H9 (cell line): ENCODE data around the gene GSG1L. TPM values are rescaled to one million over a fixed set of nuclear protein-coding genes. Genes with fewer than 3 reads are reported as not detected.

Experiments
- DNase-seq: peaks from one replicate; pipeline ENCODE4 v3.0.0-alpha.2; 2017
- H2AFZ ChIP-seq: one replicate; pipeline ENCODE4 v1.6.1; 2013; ENCODE audit warnings: mild to moderate bottlenecking, low read length, control low read depth, moderate library complexity
- H2AK5ac ChIP-seq: 2 replicates; pipeline ENCODE4 v1.6.1; 2013; ENCODE audit warnings: low read length, control low read depth, mixed read lengths; ENCODE audit not compliant: insufficient read length
- H2BK120ac ChIP-seq: one replicate; pipeline ENCODE4 v1.6.1; 2013; ENCODE audit warnings: low read depth, mild to moderate bottlenecking, low read length, control low read depth, inconsistent platforms; ENCODE audit not compliant: poor library complexity, severe bottlenecking
- H2BK12ac ChIP-seq: 2 replicates; pipeline ENCODE4 v1.6.1; 2013; ENCODE audit warnings: low read length, control low read depth, mixed read lengths, low read depth; ENCODE audit not compliant: insufficient read length
- H2BK15ac ChIP-seq: 2 replicates; pipeline ENCODE4 v1.6.1; 2013; ENCODE audit warnings: low read depth, low read length, control low read depth
- H2BK20ac ChIP-seq: one replicate; pipeline ENCODE4 v1.6.1; 2013; ENCODE audit warnings: low read depth, mild to moderate bottlenecking, low read length, control low read depth, inconsistent platforms; ENCODE audit not compliant: poor library complexity, severe bottlenecking
- H2BK5ac ChIP-seq: 2 replicates; pipeline ENCODE4 v1.6.1; 2013; ENCODE audit warnings: low read length, control low read depth, mixed read lengths; ENCODE audit not compliant: insufficient read length
- H3K14ac ChIP-seq: 2 replicates; pipeline ENCODE4 v1.6.1; 2013; ENCODE audit warnings: low read length, control low read depth; ENCODE audit not compliant: insufficient read depth
- H3K18ac ChIP-seq: 2 replicates; pipeline ENCODE4 v1.6.1; 2013; ENCODE audit warnings: low read depth, mild to moderate bottlenecking, mixed read lengths, low read length, control low read depth; ENCODE audit not compliant: insufficient read length
- H3K23ac ChIP-seq: 2 replicates; pipeline ENCODE4 v1.6.1; 2013; ENCODE audit warnings: low read length, control low read depth, mixed read lengths, low read depth; ENCODE audit not compliant: insufficient read length
- H3K23me2 ChIP-seq: 2 replicates; pipeline ENCODE4 v1.6.1; 2013; ENCODE audit warnings: low read depth, mild to moderate bottlenecking, mixed read lengths, low read length, control low read depth; ENCODE audit not compliant: insufficient read length, poor library complexity, severe bottlenecking
- H3K27ac ChIP-seq: 2 replicates; pipeline ENCODE4 v1.5.1; 2013; ENCODE audit warnings: low read length, control low read depth, mixed read lengths, low read depth; ENCODE audit not compliant: insufficient read length
- H3K27me3 ChIP-seq: 2 replicates; pipeline ENCODE4 v1.6.1; 2013; ENCODE audit warnings: low read length, control low read depth, inconsistent platforms; ENCODE audit not compliant: insufficient read depth
- H3K4ac ChIP-seq: 2 replicates; pipeline ENCODE4 v1.6.1; 2013; ENCODE audit warnings: low read depth, mild to moderate bottlenecking, control low read depth, inconsistent platforms, low read length, moderate library complexity
- H3K4me1 ChIP-seq: 2 replicates; pipeline ENCODE4 v1.6.1; 2013; ENCODE audit warnings: low read length, control low read depth, inconsistent platforms; ENCODE audit not compliant: insufficient read depth
- H3K4me2 ChIP-seq: 2 replicates; pipeline ENCODE4 v1.6.1; 2013; ENCODE audit warnings: low read length, control low read depth, mixed read lengths; ENCODE audit not compliant: insufficient read length, insufficient read depth
- H3K56ac ChIP-seq: 2 replicates; pipeline ENCODE4 v1.6.1; 2013; ENCODE audit warnings: low read depth, mild to moderate bottlenecking, mixed read lengths, low read length, control low read depth; ENCODE audit not compliant: insufficient read length
- H3K79me1 ChIP-seq: 2 replicates; pipeline ENCODE4 v1.6.1; 2013; ENCODE audit warnings: low read depth, mild to moderate bottlenecking, moderate library complexity, low read length, control low read depth, inconsistent platforms; ENCODE audit not compliant: insufficient read depth, poor library complexity, severe bottlenecking
- H3K79me2 ChIP-seq: 2 replicates; pipeline ENCODE4 v1.6.1; 2013; ENCODE audit warnings: low read length, control low read depth, inconsistent platforms; ENCODE audit not compliant: insufficient read depth
- H3K9ac ChIP-seq: 2 replicates; pipeline ENCODE4 v1.6.1; 2013; ENCODE audit warnings: low read length, control low read depth, mixed read lengths; ENCODE audit not compliant: insufficient read length; ENCODE audit errors: extremely low read depth
- H3K9me3 ChIP-seq: one replicate; pipeline ENCODE4 v1.6.1; 2013; ENCODE audit warnings: low read depth, low read length, inconsistent platforms; ENCODE audit not compliant: control insufficient read depth
- H3T11ph ChIP-seq: one replicate; pipeline ENCODE4 v1.6.1; 2013; ENCODE audit warnings: mild to moderate bottlenecking, low read length, control low read depth, inconsistent platforms
- H4K20me1 ChIP-seq: one replicate; pipeline ENCODE4 v1.6.1; 2013; ENCODE audit not compliant: control insufficient read depth, insufficient read length, insufficient read depth
- H4K5ac ChIP-seq: 2 replicates; pipeline ENCODE4 v1.6.1; 2013; ENCODE audit warnings: low read depth, mild to moderate bottlenecking, mixed read lengths, low read length, control low read depth; ENCODE audit not compliant: insufficient read length
- H4K8ac ChIP-seq: replicated peaks from 2 replicates; pipeline ENCODE4 v1.6.1; 2013; ENCODE audit warnings: low read length, control low read depth, mixed read lengths, low read depth; ENCODE audit not compliant: insufficient read length
- H4K91ac ChIP-seq: 2 replicates; pipeline ENCODE4 v1.6.1; 2013; ENCODE audit warnings: low read depth, mild to moderate bottlenecking, moderate library complexity, mixed read lengths, low read length, control low read depth; ENCODE audit not compliant: insufficient read length
- H3K27ac Mint-ChIP-seq, 3 experiments: 2 replicates in 2 of 3; 3 replicates in 1 of 3; pipeline ENCODE4 v1.8.0; 2020 to 2021; ENCODE audit warnings: mixed read lengths in 3 of 3, mild to moderate bottlenecking in 1 of 3, moderate library complexity in 1 of 3
- H3K27me3 Mint-ChIP-seq: 2 replicates; pipeline ENCODE4 v1.8.0; 2021; ENCODE audit warnings: low read depth, mild to moderate bottlenecking, moderate library complexity, mixed read lengths
- H3K36me3 Mint-ChIP-seq, 3 experiments: 2 replicates in 2 of 3; 3 replicates in 1 of 3; pipeline ENCODE4 v1.8.0; 2020 to 2021; ENCODE audit warnings: low read depth in 3 of 3, mixed read lengths in 3 of 3; ENCODE audit not compliant: insufficient read depth in 1 of 3
- H3K4me1 Mint-ChIP-seq, 2 experiments: 2 replicates each; pipeline ENCODE4 v1.8.0; 2020; ENCODE audit warnings: mixed read lengths in 2 of 2
- H3K4me3 Mint-ChIP-seq, 2 experiments: 2 replicates in 1 of 2; 3 replicates in 1 of 2; pipeline ENCODE4 v1.8.0; 2020 to 2021; ENCODE audit warnings: mild to moderate bottlenecking in 2 of 2, mixed read lengths in 2 of 2, moderate library complexity in 1 of 2
- H3K9me3 Mint-ChIP-seq, 2 experiments: 2 replicates in 1 of 2; 3 replicates in 1 of 2; pipeline ENCODE4 v1.8.0; 2020; ENCODE audit warnings: mild to moderate bottlenecking in 2 of 2, mixed read lengths in 2 of 2, moderate library complexity in 1 of 2
- WGBS: extraction: QIAGEN DNeasy Blood & Tissue Kit; methylation state at CpG from one replicate; pipeline ENCODE4 v1.1.7; 2013; ENCODE audit warnings: missing lambda C conversion rate, low lambda C conversion rate, mixed read lengths; ENCODE audit not compliant: insufficient read length; ENCODE audit errors: extremely low coverage; 5-methylcytosine and 5-hydroxymethylcytosine counted together
- total RNA-seq: library from RNA; stranded (reverse); gene quantifications from 2 replicates; pipeline ENCODE4 v1.2.1, GENCODE V29; 2021
- TF ChIP-seq, protein P1 (sequence below): fragments of 200-600 bp; sonication (generic); conservative IDR thresholded peaks from 3 replicates; pipeline ENCODE4 v1.8.0; 2021; ENCODE audit warnings: antibody characterized with exemption, mild to moderate bottlenecking

The GSG1L gene
- total RNA-seq, 1 experiment from 2014 or later = 0.35 TPM

DNA sequence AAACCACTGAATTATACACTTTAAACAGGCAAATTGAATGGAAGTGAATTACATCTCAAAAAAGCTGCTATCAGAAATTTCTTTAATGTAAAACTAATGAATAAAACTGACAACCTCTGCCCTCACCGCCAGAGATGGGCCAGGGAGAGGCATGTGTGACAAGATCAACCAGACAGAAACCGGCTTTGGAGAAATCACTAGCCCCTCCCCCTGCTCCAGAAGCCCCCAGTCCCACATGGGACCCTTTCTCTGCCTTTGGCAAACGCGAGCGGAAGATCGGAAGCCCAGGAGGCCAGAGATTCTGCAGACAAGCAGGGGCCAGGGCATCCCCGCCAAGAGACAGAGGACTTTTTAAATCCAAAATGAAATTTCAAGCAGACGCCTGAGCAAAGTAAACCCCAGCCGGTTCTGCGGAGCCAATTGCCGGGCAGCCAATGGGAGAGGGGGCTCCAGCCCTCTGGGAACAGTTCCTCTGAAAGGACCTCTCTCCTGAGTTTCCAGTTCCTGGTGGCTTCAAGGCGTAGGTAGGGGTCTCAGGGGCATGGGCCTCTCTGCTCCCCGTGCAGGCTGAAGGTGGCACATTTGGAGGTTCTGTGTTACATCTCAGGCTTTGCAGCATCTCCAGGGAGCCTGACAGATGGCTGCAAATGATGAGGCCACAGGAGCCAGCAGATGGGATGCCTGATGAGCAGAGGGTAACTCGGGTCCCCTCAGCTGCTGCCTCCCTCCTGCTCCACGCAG lies 118.1 kb downstream of the GSG1L start:
- H4K5ac ChIP-seq = no peak overlapping the region
- H2BK20ac ChIP-seq = no peak overlapping the region
- no peaks in the 10 kb centered on the region for H3K27me3 ChIP-seq
- H3K79me1 ChIP-seq = no peaks in the 10 kb centered on the region
- H3K27ac ChIP-seq = no peak overlapping the region
- H2BK12ac ChIP-seq = no peak overlapping the region
- H3K4me1 ChIP-seq = no peaks in the 10 kb centered on the region
- no peak overlapping the region for H4K8ac ChIP-seq
- H4K91ac ChIP-seq = no peak overlapping the region
- Mint-ChIP-seq H3K4me3 (peak overlapping the region in 1 of 2 experiments; percentile 21; a peak in 2 of 5 replicates), H3K27me3 (peaks cover 9% of the 10 kb centered on the region), H3K36me3 (no peaks in the 10 kb centered on the region), H3K9me3 (no peaks in the 10 kb centered on the region; a peak in 1 of 5 replicates), H3K4me1 (peaks cover 0 to 9% of the 10 kb centered on the region in 2 experiments; a peak in 2 of 4 replicates), H3K27ac (peak overlapping the region in 1 of 3 experiments; percentile 11; a peak in 1 of 7 replicates)
- no peaks in the 10 kb centered on the region for H3K9me3 ChIP-seq
- WGBS = no CpG with 5 or more reads among the region's 15 CpGs
- no peaks in the 10 kb centered on the region for H3K23me2 ChIP-seq
- H2AK5ac ChIP-seq = no peak overlapping the region
- H3K79me2 ChIP-seq = no peaks in the 10 kb centered on the region
- H3K9ac ChIP-seq = no peak overlapping the region
- TF ChIP-seq, protein P1, sequence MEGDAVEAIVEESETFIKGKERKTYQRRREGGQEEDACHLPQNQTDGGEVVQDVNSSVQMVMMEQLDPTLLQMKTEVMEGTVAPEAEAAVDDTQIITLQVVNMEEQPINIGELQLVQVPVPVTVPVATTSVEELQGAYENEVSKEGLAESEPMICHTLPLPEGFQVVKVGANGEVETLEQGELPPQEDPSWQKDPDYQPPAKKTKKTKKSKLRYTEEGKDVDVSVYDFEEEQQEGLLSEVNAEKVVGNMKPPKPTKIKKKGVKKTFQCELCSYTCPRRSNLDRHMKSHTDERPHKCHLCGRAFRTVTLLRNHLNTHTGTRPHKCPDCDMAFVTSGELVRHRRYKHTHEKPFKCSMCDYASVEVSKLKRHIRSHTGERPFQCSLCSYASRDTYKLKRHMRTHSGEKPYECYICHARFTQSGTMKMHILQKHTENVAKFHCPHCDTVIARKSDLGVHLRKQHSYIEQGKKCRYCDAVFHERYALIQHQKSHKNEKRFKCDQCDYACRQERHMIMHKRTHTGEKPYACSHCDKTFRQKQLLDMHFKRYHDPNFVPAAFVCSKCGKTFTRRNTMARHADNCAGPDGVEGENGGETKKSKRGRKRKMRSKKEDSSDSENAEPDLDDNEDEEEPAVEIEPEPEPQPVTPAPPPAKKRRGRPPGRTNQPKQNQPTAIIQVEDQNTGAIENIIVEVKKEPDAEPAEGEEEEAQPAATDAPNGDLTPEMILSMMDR = no peak
- no peak overlapping the region for H3K14ac ChIP-seq
- no peak overlapping the region for H3T11ph ChIP-seq
- peak; percentile 35 for DNase-seq
- H2AFZ ChIP-seq = no peak overlapping the region
- no peak overlapping the region for H2BK15ac ChIP-seq
- no peak overlapping the region for H2BK120ac ChIP-seq
- H3K4me2 ChIP-seq = no peak overlapping the region
- no peaks in the 10 kb centered on the region for H4K20me1 ChIP-seq
- H2BK5ac ChIP-seq = no peak overlapping the region
- no peak overlapping the region for H3K23ac ChIP-seq
- no peak overlapping the region for H3K56ac ChIP-seq
- H3K4ac ChIP-seq = no peak overlapping the region
- no peak overlapping the region for H3K18ac ChIP-seq
